Hematopoietic multipotent progenitor cell treated with erythropoietin and hydrocortisone succinate and interleukin-3 and kit ligand, for 17 days (in vitro differentiated cells): ENCODE results near the gene PIM1.
"Not testable (repeated sequence)": the region's sequence is repeated elsewhere in the genome, so short reads cannot be mapped to it uniquely, and the experiment has no call there.

Experiments used
- DNase-seq: peaks from one replicate; pipeline ENCODE4 v3.0.0-alpha.2; 2015; ENCODE audit warnings: low spot score

PIM1 gene

GRCh38 chr6:37190159-37190535, 20.2 kb downstream of the PIM1 start:
- no peak for DNase-seq

- DNase-seq, result no peak
Measured at GRCh38 chr6:37192666-37193065, 22.7 kb downstream of the PIM1 start.

GRCh38 chr6:37194886-37195285, 24.9 kb downstream of the PIM1 start:
- DNase-seq, result not testable (repeated sequence)

GRCh38 chr6:37196451-37196850, 26.5 kb downstream of the PIM1 start:
- DNase-seq, result not testable (repeated sequence)

- DNase-seq, result no peak
Measured at GRCh38 chr6:37200085-37200484, 30.1 kb downstream of the PIM1 start.

- no peak for DNase-seq
Measured at GRCh38 chr6:37201726-37202125, 31.8 kb downstream of the PIM1 start.

- peak; percentile 29 for DNase-seq
Measured at GRCh38 chr6:37202788-37203491, 33.0 kb downstream of the PIM1 start.

GRCh38 chr6:37204014-37204751, 34.2 kb downstream of the PIM1 start:
- peak; percentile 88 for DNase-seq

- peak; percentile 89 for DNase-seq
Measured at GRCh38 chr6:37205175-37205996, 35.4 kb downstream of the PIM1 start.

GRCh38 chr6:37205997-37206340, 36.0 kb downstream of the PIM1 start:
- DNase-seq, result no peak

- no peak for DNase-seq
Measured at GRCh38 chr6:37206622-37207021, 36.7 kb downstream of the PIM1 start.

GRCh38 chr6:37207903-37208456, 38.0 kb downstream of the PIM1 start:
- DNase-seq, result peak; percentile 97

- no peak for DNase-seq
Measured at GRCh38 chr6:37208793-37209192, 38.8 kb downstream of the PIM1 start.

- peak; percentile 36 for DNase-seq
Measured at GRCh38 chr6:37209461-37210205, 39.7 kb downstream of the PIM1 start.

GRCh38 chr6:37210313-37210968, 40.5 kb downstream of the PIM1 start:
- DNase-seq, result peak; percentile 96

GRCh38 chr6:37212268-37212667, 42.3 kb downstream of the PIM1 start:
- DNase-seq, result no peak

GRCh38 chr6:37218061-37218460, 48.1 kb downstream of the PIM1 start:
- DNase-seq, result no peak

- no peak for DNase-seq
Measured at GRCh38 chr6:37218511-37218910, 48.6 kb downstream of the PIM1 start.

- DNase-seq, result no peak
Measured at GRCh38 chr6:37221585-37222124, 51.7 kb downstream of the PIM1 start.

- peak; percentile 54 for DNase-seq
Measured at GRCh38 chr6:37222125-37222967, 52.4 kb downstream of the PIM1 start.
